ENCODE data around the gene ZSWIM8. TPM values are rescaled to one million over a fixed set of nuclear protein-coding genes. Genes with fewer than 3 reads are reported as not detected.

Gene ZSWIM8
- total RNA-seq, 4 donors from 2014 or later = 63.2 to 128 (median 79.3) TPM

- DNase-seq (ENCODE audit: low spot score) (no peak), ATAC-seq (ENCODE audit: low FRiP score) (no peak)
- TF ChIP-seq, protein P1, sequence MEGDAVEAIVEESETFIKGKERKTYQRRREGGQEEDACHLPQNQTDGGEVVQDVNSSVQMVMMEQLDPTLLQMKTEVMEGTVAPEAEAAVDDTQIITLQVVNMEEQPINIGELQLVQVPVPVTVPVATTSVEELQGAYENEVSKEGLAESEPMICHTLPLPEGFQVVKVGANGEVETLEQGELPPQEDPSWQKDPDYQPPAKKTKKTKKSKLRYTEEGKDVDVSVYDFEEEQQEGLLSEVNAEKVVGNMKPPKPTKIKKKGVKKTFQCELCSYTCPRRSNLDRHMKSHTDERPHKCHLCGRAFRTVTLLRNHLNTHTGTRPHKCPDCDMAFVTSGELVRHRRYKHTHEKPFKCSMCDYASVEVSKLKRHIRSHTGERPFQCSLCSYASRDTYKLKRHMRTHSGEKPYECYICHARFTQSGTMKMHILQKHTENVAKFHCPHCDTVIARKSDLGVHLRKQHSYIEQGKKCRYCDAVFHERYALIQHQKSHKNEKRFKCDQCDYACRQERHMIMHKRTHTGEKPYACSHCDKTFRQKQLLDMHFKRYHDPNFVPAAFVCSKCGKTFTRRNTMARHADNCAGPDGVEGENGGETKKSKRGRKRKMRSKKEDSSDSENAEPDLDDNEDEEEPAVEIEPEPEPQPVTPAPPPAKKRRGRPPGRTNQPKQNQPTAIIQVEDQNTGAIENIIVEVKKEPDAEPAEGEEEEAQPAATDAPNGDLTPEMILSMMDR (IDR thresholded peaks at IDR 0.05) = no peak
Observed at GRCh38 chr10:73763343-73763742, 22.1 kb upstream of the ZSWIM8 start.

- TF ChIP-seq, protein P1 (IDR thresholded peaks at IDR 0.05) = no peak
- ATAC-seq (ENCODE audit: low FRiP score) (no peak), DNase-seq (ENCODE audit: low spot score) (no peak)
Observed at GRCh38 chr10:73765066-73765465, 20.3 kb upstream of the ZSWIM8 start.

- DNase-seq (ENCODE audit: low spot score) = no peak
- TF ChIP-seq, protein P1 (IDR thresholded peaks at IDR 0.05) = no peak
- ATAC-seq (ENCODE audit: low FRiP score) = no peak
Observed at GRCh38 chr10:73768881-73769280, 16.5 kb upstream of the ZSWIM8 start.

- DNase-seq (ENCODE audit: low spot score) (no peak), ATAC-seq (ENCODE audit: low FRiP score) (no peak)
- TF ChIP-seq, protein P1 (IDR thresholded peaks at IDR 0.05) = no peak
Observed at GRCh38 chr10:73769396-73769795, 16.0 kb upstream of the ZSWIM8 start.

DNA sequence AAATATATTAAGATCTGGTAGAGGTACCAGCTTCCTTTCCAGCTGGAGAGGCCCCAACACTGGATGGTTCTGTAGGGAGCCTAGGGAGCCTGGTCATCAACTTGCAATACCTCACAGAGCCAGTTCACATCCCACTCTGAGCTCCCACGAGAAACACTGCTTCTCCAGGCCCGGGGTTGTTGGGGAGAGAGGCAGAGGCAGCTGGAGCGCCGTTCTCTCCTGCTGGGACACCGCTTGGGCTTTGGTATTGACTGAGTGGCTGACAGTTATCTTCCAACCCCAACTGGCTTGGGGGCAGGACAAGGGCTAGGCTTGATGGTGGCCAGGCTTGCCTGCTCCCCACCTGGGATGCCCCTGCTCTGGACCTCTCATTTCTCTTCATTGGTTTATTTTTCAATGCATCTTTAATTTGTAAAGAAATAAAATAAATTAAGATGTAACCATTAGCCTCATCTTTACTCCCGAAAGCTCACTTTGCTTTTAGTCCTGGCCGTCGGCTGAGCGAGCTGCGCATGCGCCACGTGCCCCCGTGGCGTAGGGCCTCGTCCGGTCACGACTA, 13.6 kb upstream of the ZSWIM8 start:
- DNase-seq (ENCODE audit: low spot score) (peak; percentile 76), ATAC-seq (ENCODE audit: low FRiP score) (peak; percentile 80)
- TF ChIP-seq, protein P1 (IDR thresholded peaks at IDR 0.05) = no peak

DNA sequence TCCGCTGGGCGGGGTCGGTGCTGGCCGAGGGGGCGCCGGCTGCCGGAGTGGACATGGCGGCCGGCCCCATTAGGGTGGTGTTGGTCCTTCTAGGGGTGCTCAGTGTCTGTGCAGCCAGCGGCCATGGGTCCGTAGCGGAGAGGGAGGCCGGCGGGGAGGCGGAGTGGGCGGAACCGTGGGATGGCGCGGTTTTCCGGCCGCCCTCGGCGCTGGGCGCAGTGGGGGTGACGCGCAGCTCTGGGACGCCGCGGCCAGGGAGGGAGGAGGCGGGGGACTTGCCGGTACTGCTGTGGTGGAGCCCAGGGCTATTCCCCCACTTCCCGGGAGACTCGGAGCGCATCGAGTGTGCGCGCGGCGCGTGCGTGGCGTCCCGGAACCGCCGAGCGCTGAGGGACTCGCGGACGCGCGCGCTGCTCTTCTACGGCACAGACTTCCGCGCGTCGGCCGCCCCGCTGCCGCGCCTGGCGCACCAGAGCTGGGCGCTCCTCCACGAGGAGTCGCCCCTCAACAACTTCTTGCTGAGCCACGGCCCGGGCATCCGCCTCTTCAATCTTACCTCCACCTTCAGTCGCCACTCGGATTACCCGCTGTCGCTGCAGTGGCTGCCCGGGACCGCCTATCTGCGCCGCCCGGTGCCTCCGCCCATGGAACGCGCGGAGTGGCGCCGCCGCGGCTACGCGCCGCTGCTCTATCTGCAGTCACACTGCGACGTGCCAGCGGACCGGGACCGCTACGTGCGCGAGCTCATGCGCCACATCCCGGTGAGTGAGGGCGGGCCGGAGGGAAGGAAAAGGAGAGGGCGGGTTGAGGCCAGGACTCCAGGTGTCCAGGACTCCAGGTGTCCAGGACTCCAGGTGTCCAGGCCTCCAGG, 12.9 kb upstream of the ZSWIM8 start:
- ATAC-seq (ENCODE audit: low FRiP score) (peak; percentile 70), DNase-seq (ENCODE audit: low spot score) (peak; percentile 38)
- TF ChIP-seq, protein P1 (IDR thresholded peaks at IDR 0.05) = no peak
